Activated CD4-positive, alpha-beta T cell treated with anti-CD3 and anti-CD28 coated beads, Interleukin-2, amount 50 U/mL, for 48 hours (primary cell): Measurements from ENCODE around the gene TIAM2.
"Not testable (repeated sequence)": the region's sequence is repeated elsewhere in the genome, so short reads cannot be mapped to it uniquely, and the experiment has no call there.

Experiments
- DNase-seq, 2 experiments: peaks; one replicate each; pipeline ENCODE4 v3.0.0-alpha.2; 2020

Gene TIAM2

GRCh38 chr6:154991207-154991606 is 3.9 kb upstream of the TIAM2 start:
- no peak for DNase-seq

- no peak for DNase-seq
Observed at GRCh38 chr6:154993026-154993425, 2.1 kb upstream of the TIAM2 start.

GRCh38 chr6:154993710-154994109 is 1.4 kb upstream of the TIAM2 start:
- no peak for DNase-seq

- no peak for DNase-seq
Observed at GRCh38 chr6:154994836-154995253, 270 bp upstream of the TIAM2 start.

- no peak for DNase-seq
Observed at GRCh38 chr6:154996016-154996590, 988 bp downstream of the TIAM2 start.

- no peak for DNase-seq
Observed at GRCh38 chr6:154996841-154997311, 1.8 kb downstream of the TIAM2 start.

- no peak for DNase-seq
Observed at GRCh38 chr6:154998855-154999254, 3.7 kb downstream of the TIAM2 start.

- DNase-seq: no peak
Observed at GRCh38 chr6:155001482-155001881, 6.4 kb downstream of the TIAM2 start.

GRCh38 chr6:155001934-155002333 is 6.8 kb downstream of the TIAM2 start:
- no peak for DNase-seq

GRCh38 chr6:155003476-155003875 is 8.4 kb downstream of the TIAM2 start:
- no peak for DNase-seq

GRCh38 chr6:155004017-155004416 is 8.9 kb downstream of the TIAM2 start:
- DNase-seq: no peak

- no peak for DNase-seq
Observed at GRCh38 chr6:155004576-155005372, 9.7 kb downstream of the TIAM2 start.

GRCh38 chr6:155008625-155009024 is 13.5 kb downstream of the TIAM2 start:
- DNase-seq: no peak

GRCh38 chr6:155010940-155011339 is 15.8 kb downstream of the TIAM2 start:
- no peak for DNase-seq

GRCh38 chr6:155011809-155012291 is 16.7 kb downstream of the TIAM2 start:
- no peak for DNase-seq

GRCh38 chr6:155013457-155013876 is 18.4 kb downstream of the TIAM2 start:
- DNase-seq: no peak

- no peak for DNase-seq
Observed at GRCh38 chr6:155014137-155014536, 19.0 kb downstream of the TIAM2 start.

- DNase-seq: no peak
Observed at GRCh38 chr6:155014670-155015300, 19.7 kb downstream of the TIAM2 start.

GRCh38 chr6:155018415-155018814 is 23.3 kb downstream of the TIAM2 start:
- DNase-seq: not testable (repeated sequence)

GRCh38 chr6:155021680-155022079 is 26.6 kb downstream of the TIAM2 start:
- DNase-seq: no peak

- no peak for DNase-seq
Observed at GRCh38 chr6:155022721-155023120, 27.6 kb downstream of the TIAM2 start.

GRCh38 chr6:155023717-155024116 is 28.6 kb downstream of the TIAM2 start:
- no peak for DNase-seq

GRCh38 chr6:155024391-155025027 is 29.4 kb downstream of the TIAM2 start:
- no peak for DNase-seq
